H1 (cell line): ENCODE results near the gene SSU72. TPM values are rescaled to one million over a fixed set of nuclear protein-coding genes. Genes with fewer than 3 reads are reported as not detected.

Experiments used
- CTCF ChIA-PET: fragments of 300-600 bp; sonication (Branson Sonifier 250); formaldehyde crosslinking; loops from one replicate; lab custom pipeline; 2021; ENCODE audit not compliant: partially characterized antibody; lab: Charles Lee
- POLR2A ChIA-PET: fragments of 300-600 bp; sonication (Branson Sonifier 250); formaldehyde crosslinking; loops from one replicate; lab custom pipeline; 2021; ENCODE audit warnings: inconsistent platforms; ENCODE audit not compliant: partially characterized antibody; lab: Charles Lee
- DNase-seq, 2 experiments: peaks; one replicate each; pipeline versions ENCODE4 v3.0.0 to v3.0.0-alpha.2; 2010 to 2022; ENCODE audit warnings: low spot score in 2 of 2, low read depth in 1 of 2, mixed read lengths in 1 of 2
- FAIRE-seq: peaks from 2 replicates; lab custom pipeline; 2011; peaks lifted over from hg19 to GRCh38; lab: Jason Lieb, UNC
- H2AFZ ChIP-seq: 2 replicates; pipeline ENCODE4 v1.8.1; 2012; ENCODE audit warnings: low read length, inconsistent platforms
- H2AK5ac ChIP-seq: 2 replicates; pipeline ENCODE4 v1.6.1; 2013; ENCODE audit warnings: low read depth, low read length
- H2BK120ac ChIP-seq: replicated peaks from 2 replicates; pipeline ENCODE3; 2013; ENCODE audit warnings: low read depth, low read length, inconsistent platforms
- H2BK12ac ChIP-seq: 2 replicates; pipeline ENCODE4 v1.6.1; 2013; ENCODE audit warnings: low read depth, low read length
- H2BK15ac ChIP-seq: 2 replicates; pipeline ENCODE4 v1.6.1; 2013; ENCODE audit warnings: low read length
- H2BK20ac ChIP-seq: 2 replicates; pipeline ENCODE4 v1.6.1; 2013; ENCODE audit warnings: low read length
- H2BK5ac ChIP-seq: 2 replicates; pipeline ENCODE4 v1.6.1; 2013; ENCODE audit warnings: low read depth, low read length
- H3K14ac ChIP-seq: 2 replicates; pipeline ENCODE4 v1.6.1; 2013; ENCODE audit warnings: inconsistent platforms; ENCODE audit not compliant: insufficient read length
- H3K18ac ChIP-seq: 2 replicates; pipeline ENCODE4 v1.6.1; 2013; ENCODE audit warnings: low read length; ENCODE audit errors: extremely low read depth
- H3K23ac ChIP-seq: 2 replicates; pipeline ENCODE4 v1.6.1; 2013; ENCODE audit warnings: inconsistent platforms; ENCODE audit not compliant: insufficient read length
- H3K23me2 ChIP-seq: 2 replicates; pipeline ENCODE4 v1.6.1; 2013; ENCODE audit warnings: low read depth, low read length
- H3K27ac ChIP-seq: 2 replicates; pipeline ENCODE4 v1.6.1; 2011; ENCODE audit warnings: low read depth, low read length, inconsistent platforms
- H3K27me3 ChIP-seq, 4 experiments: replicated peaks in 1 of 4; 1 replicate in 1 of 4; 2 replicates in 3 of 4; pipeline versions ENCODE4 v1.6.1 to v1.8.1; 2011 to 2013; ENCODE audit warnings: low read length in 3 of 4, mild to moderate bottlenecking in 3 of 4, inconsistent platforms in 2 of 4, mixed read lengths in 2 of 4, moderate library complexity in 1 of 4; ENCODE audit not compliant: control insufficient read depth in 3 of 4, insufficient read depth in 3 of 4; ENCODE audit errors: extremely low read depth in 1 of 4
- H3K36me3 ChIP-seq, 4 experiments: 2 replicates each; pipeline versions ENCODE4 v1.6.1 to v1.8.1; 2011 to 2013; ENCODE audit warnings: mild to moderate bottlenecking in 4 of 4, low read length in 3 of 4, moderate library complexity in 2 of 4, control low read depth in 1 of 4, inconsistent platforms in 1 of 4; ENCODE audit not compliant: insufficient read depth in 4 of 4, control insufficient read depth in 2 of 4
- H3K4ac ChIP-seq: replicated peaks from 2 replicates; pipeline ENCODE3; 2013; ENCODE audit warnings: low read length, low read depth, mixed read lengths, inconsistent platforms; ENCODE audit not compliant: insufficient read length
- H3K4me1 ChIP-seq, 4 experiments: replicated peaks in 1 of 4; 1 replicate in 1 of 4; 2 replicates in 3 of 4; pipeline versions ENCODE4 v1.6.1 to v1.8.1; 2011 to 2013; ENCODE audit warnings: low read length in 3 of 4, inconsistent platforms in 2 of 4, mixed read lengths in 1 of 4; ENCODE audit not compliant: insufficient read depth in 4 of 4, control insufficient read depth in 3 of 4
- H3K4me2 ChIP-seq, 2 experiments: 2 replicates each; pipeline versions ENCODE4 v1.6.1 to v1.8.1; 2011 to 2013; ENCODE audit warnings: low read depth in 2 of 2, low read length in 2 of 2, control low read depth in 1 of 2, inconsistent platforms in 1 of 2, mild to moderate bottlenecking in 1 of 2; ENCODE audit not compliant: insufficient read depth in 1 of 2
- H3K4me3 ChIP-seq, 4 experiments: fragments of 200-600, 300-600 bp in 1 of 4; sonication (generic), shearing (Covaris generic), sonication (Bioruptor Twin) in 1 of 4; 2 replicates each; pipeline versions ENCODE4 v1.5.1 to v1.8.1; 2011 to 2016; ENCODE audit warnings: low read length in 4 of 4, low read depth in 3 of 4, control low read depth in 2 of 4, inconsistent platforms in 2 of 4, mild to moderate bottlenecking in 2 of 4, mixed read lengths in 1 of 4, moderate library complexity in 1 of 4; ENCODE audit not compliant: insufficient read depth in 2 of 4; ENCODE audit errors: extremely low read depth in 1 of 4
- H3K56ac ChIP-seq: replicated peaks from 2 replicates; pipeline ENCODE3; 2013; ENCODE audit warnings: low read depth, mild to moderate bottlenecking, mixed read lengths, low read length, inconsistent platforms; ENCODE audit not compliant: insufficient read length
- H3K79me1 ChIP-seq: 2 replicates; pipeline ENCODE4 v1.6.1; 2013; ENCODE audit warnings: low read depth, low read length, control low read depth
- H3K79me2 ChIP-seq, 2 experiments: 2 replicates each; pipeline versions ENCODE4 v1.6.1 to v1.8.1; 2012 to 2013; ENCODE audit warnings: low read length in 2 of 2, mild to moderate bottlenecking in 2 of 2, inconsistent platforms in 1 of 2; ENCODE audit not compliant: insufficient read depth in 2 of 2, control insufficient read depth in 1 of 2
- H3K9ac ChIP-seq, 4 experiments: replicated peaks in 1 of 4; 1 replicate in 1 of 4; 2 replicates in 3 of 4; pipeline versions ENCODE4 v1.6.1 to v1.8.1; 2011 to 2013; ENCODE audit warnings: low read depth in 3 of 4, low read length in 3 of 4, control low read depth in 2 of 4, mild to moderate bottlenecking in 2 of 4, moderate library complexity in 2 of 4, inconsistent platforms in 1 of 4; ENCODE audit errors: extremely low read depth in 1 of 4
- H3K9me3 ChIP-seq, 2 experiments: 2 replicates each; pipeline versions ENCODE4 v1.6.1 to v1.8.1; 2012 to 2013; ENCODE audit warnings: mild to moderate bottlenecking in 2 of 2, moderate library complexity in 2 of 2, control low read depth in 1 of 2, inconsistent platforms in 1 of 2, low read depth in 1 of 2, low read length in 1 of 2, mixed read lengths in 1 of 2; ENCODE audit not compliant: insufficient read depth in 2 of 2
- H4K20me1 ChIP-seq, 2 experiments: replicated peaks in 1 of 2; 2 replicates each; pipeline versions ENCODE3 to v1.8.1; 2011 to 2013; ENCODE audit warnings: inconsistent platforms in 2 of 2, low read length in 2 of 2, mild to moderate bottlenecking in 1 of 2; ENCODE audit not compliant: insufficient read depth in 2 of 2, control insufficient read depth in 1 of 2
- H4K5ac ChIP-seq: 2 replicates; pipeline ENCODE4 v1.6.1; 2013; ENCODE audit warnings: low read length, low read depth, mixed read lengths, inconsistent platforms; ENCODE audit not compliant: insufficient read length
- H4K8ac ChIP-seq: 2 replicates; pipeline ENCODE4 v1.8.0; 2013; ENCODE audit warnings: mild to moderate bottlenecking, moderate library complexity, low read length, inconsistent platforms; ENCODE audit not compliant: insufficient read depth; ENCODE audit errors: extremely low read depth
- H4K91ac ChIP-seq: replicated peaks from 2 replicates; pipeline ENCODE3; 2013; ENCODE audit warnings: low read length, mixed read lengths, inconsistent platforms; ENCODE audit not compliant: insufficient read length
- ATF2 ChIP-seq: IDR thresholded peaks from 2 replicates; pipeline ENCODE4 v1.6.1; 2012; ENCODE audit warnings: low read length, inconsistent platforms
- CTBP2 ChIP-seq: IDR thresholded peaks from 2 replicates; pipeline ENCODE4 v1.7.0; 2011; ENCODE audit warnings: borderline replicate concordance, mild to moderate bottlenecking, moderate library complexity, mixed read lengths, low read length; ENCODE audit not compliant: insufficient read depth, insufficient read length
- HDAC6 ChIP-seq: IDR thresholded peaks from one replicate; pipeline ENCODE4 v1.7.1; 2012; ENCODE audit warnings: low read depth, mild to moderate bottlenecking, inconsistent platforms, low read length, moderate library complexity
- NRF1 ChIP-seq: IDR thresholded peaks from 2 replicates; pipeline ENCODE4 v1.6.1; 2011; ENCODE audit warnings: mild to moderate bottlenecking, low read depth, low read length, improper control_type of control experiment
- POU5F1 ChIP-seq: IDR thresholded peaks from 2 replicates; pipeline ENCODE4 v1.6.1; 2011; ENCODE audit warnings: low read depth, mild to moderate bottlenecking, low read length, moderate library complexity
- SIN3A ChIP-seq, 2 experiments: IDR thresholded peaks in 1 of 2; conservative IDR thresholded peaks in 1 of 2; 2 replicates each; pipeline ENCODE4 v1.6.1; 2011 to 2012; ENCODE audit warnings: low read length in 2 of 2, improper control_type of control experiment in 1 of 2, low read depth in 1 of 2, mild to moderate bottlenecking in 1 of 2
- SIRT6 ChIP-seq: IDR thresholded peaks from one replicate; pipeline ENCODE4 v1.7.1; 2012; ENCODE audit warnings: low read length, inconsistent platforms
- SRF ChIP-seq: IDR thresholded peaks from 2 replicates; pipeline ENCODE4 v1.6.1; 2011; ENCODE audit warnings: mild to moderate bottlenecking, low read depth, low read length, moderate library complexity
- TCF12 ChIP-seq: IDR thresholded peaks from 2 replicates; pipeline ENCODE4 v1.6.1; 2011; ENCODE audit warnings: low read depth, mild to moderate bottlenecking, low read length
- WGBS, 2 experiments: shearing (Covaris generic) in 1 of 2; methylation state at CpG; one replicate each; pipeline versions ENCODE4 v1.1.6 to v1.1.7; 2013 to 2015; ENCODE audit warnings: low lambda C conversion rate in 2 of 2, mixed read lengths in 2 of 2, inconsistent platforms in 1 of 2, low coverage in 1 of 2, missing lambda C conversion rate in 1 of 2; ENCODE audit not compliant: insufficient replicate concordance in 2 of 2, insufficient coverage in 1 of 2, insufficient read length in 1 of 2; ENCODE audit errors: extremely low coverage in 1 of 2, missing lambda C conversion rate in 1 of 2; 5-methylcytosine and 5-hydroxymethylcytosine counted together
- polyA plus RNA-seq, 7 experiments: library from polyadenylated mRNA; depleted of rRNA in 3 of 7; stranded (reverse) in 5 of 7; unstranded in 2 of 7; fragments of >200 nt in 5 of 7; fragments of 200-250 nt in 2 of 7; gene quantifications; 1 replicate in 5 of 7; 2 replicates in 1 of 7; 4 replicates in 1 of 7; pipeline versions ENCODE4 v1.2.1 to v1.2.3, GENCODE V29; 2011 to 2013; ENCODE audit warnings: missing spikeins in 2 of 7, mixed read lengths in 2 of 7
- total RNA-seq: library from RNA; stranded (reverse); fragmentation: NEBNext Ultra II Directional; extraction: Animal tissue kit (Norgen Biotek cat#: 25700); gene quantifications from 2 replicates; pipeline ENCODE4 v1.2.1, GENCODE V29; 2021

SSU72 gene
- total and polyA plus RNA-seq, 2 of the 8 experiments (the other 6 are each of a cell fraction or from before 2014, with no cell fraction given), result 110 to 165 TPM

GRCh38 chr1:1596493-1597274 is 22.0 kb upstream of the SSU72 start:
- H3K18ac ChIP-seq, result peak overlapping the region; percentile 48
- FAIRE-seq, result no peak
- H3K4me2 ChIP-seq, result peak overlapping the region; percentile 25 to 30
- H3K4ac ChIP-seq, result no peak overlapping the region
- peaks cover 2 to 6% of the 10 kb centered on the region in 2 experiments for H4K20me1 ChIP-seq
- H2BK15ac ChIP-seq, result no peak overlapping the region
- H4K91ac ChIP-seq, result no peak overlapping the region
- H3K36me3 ChIP-seq, result no peaks in the 10 kb centered on the region
- no peak overlapping the region for H3K14ac ChIP-seq
- H2AK5ac ChIP-seq, result 0 out of 2 replicates have a peak overlapping the region, but pooled peaks have one; percentile 39
- CTCF ChIA-PET, result interaction anchor here (0.8 to 3.1 kb wide), 12 partner anchors 9 to 58 kb away, joined by 3 to 18 read pairs (median 6); no protein-coding TSS in a partner anchor
- H3K27me3 ChIP-seq, result peaks cover 13 to 37% (median 32%) of the 10 kb centered on the region in 4 experiments
- H3K4me3 ChIP-seq, result no peak overlapping the region
- no peaks in the 10 kb centered on the region for H3K79me1 ChIP-seq
- no peak overlapping the region for H4K5ac ChIP-seq
- no peak overlapping the region for H2BK20ac ChIP-seq
- H3K79me2 ChIP-seq, result no peaks in the 10 kb centered on the region
- no peak overlapping the region for H3K27ac ChIP-seq
- H2BK5ac ChIP-seq, result peak overlapping the region; percentile 24; the same call in 1 of the 2 replicates
- H3K23me2 ChIP-seq, result peaks cover 16% of the 10 kb centered on the region; the same call in 1 of the 2 replicates
- DNase-seq, result no peak
- no peak overlapping the region for H3K23ac ChIP-seq
- H3K4me1 ChIP-seq, result peaks cover 0 to 24% (median 18%) of the 10 kb centered on the region in 4 experiments; a peak in 6 of 7 replicates
- POLR2A ChIA-PET, result interaction anchor here (1.0 to 2.7 kb wide), 4 partner anchors 19 to 38 kb away, joined by 7 to 10 read pairs (median 8); partner anchors contain the start of gene SSU72
- H4K8ac ChIP-seq, result no peak overlapping the region; the same call in 1 of the 2 replicates
- H3K56ac ChIP-seq, result no peak overlapping the region
- H3K9me3 ChIP-seq, result no peaks in the 10 kb centered on the region
- H3K9ac ChIP-seq, result no peak overlapping the region; a peak in 2 of 7 replicates
- H2BK120ac ChIP-seq, result no peak overlapping the region
- H2AFZ ChIP-seq, result no peak overlapping the region
- 74% methylated on average over 12 of the region's 12 CpGs; no CpG with 5 or more reads in 1 of the 2 experiments for WGBS, 2 experiments
- peak overlapping the region; percentile 27; the same call in 1 of the 2 replicates for H2BK12ac ChIP-seq
- no peak for TF ChIP-seq SRF
- TF ChIP-seq SIN3A (conservative IDR thresholded peaks at IDR 0.05 in 1 of 2, IDR thresholded peaks at IDR 0.05 in 1 of 2; ENCODE audit: low read depth in 1 of 2, low read length in 2 of 2), result no peak
- no peak for TF ChIP-seq CTBP2
- TF ChIP-seq NRF1, result no peak
- TF ChIP-seq HDAC6, result no peak
- no peak for TF ChIP-seq SIRT6
- TF ChIP-seq POU5F1, result no peak
- TF ChIP-seq ATF2, result no peak
- TF ChIP-seq TCF12, result no peak
